H1 (cell line): ENCODE data around the gene TMED8. TPM values are rescaled to one million over a fixed set of nuclear protein-coding genes. Genes with fewer than 3 reads are reported as not detected.
"Not testable (repeated sequence)": the region's sequence is repeated elsewhere in the genome, so short reads cannot be mapped to it uniquely, and the experiment has no call there.

Experiments used
- CTCF ChIA-PET: fragments of 300-600 bp; sonication (Branson Sonifier 250); formaldehyde crosslinking; loops from one replicate; lab custom pipeline; 2021; ENCODE audit not compliant: partially characterized antibody; lab: Charles Lee
- POLR2A ChIA-PET: fragments of 300-600 bp; sonication (Branson Sonifier 250); formaldehyde crosslinking; loops from one replicate; lab custom pipeline; 2021; ENCODE audit warnings: inconsistent platforms; ENCODE audit not compliant: partially characterized antibody; lab: Charles Lee
- DNase-seq, 2 experiments: peaks; one replicate each; pipeline versions ENCODE4 v3.0.0 to v3.0.0-alpha.2; 2010 to 2022; ENCODE audit warnings: low spot score in 2 of 2, low read depth in 1 of 2, mixed read lengths in 1 of 2
- FAIRE-seq: peaks from 2 replicates; lab custom pipeline; 2011; peaks lifted over from hg19 to GRCh38; lab: Jason Lieb, UNC
- H2AFZ ChIP-seq: 2 replicates; pipeline ENCODE4 v1.8.1; 2012; ENCODE audit warnings: low read length, inconsistent platforms
- H2AK5ac ChIP-seq: 2 replicates; pipeline ENCODE4 v1.6.1; 2013; ENCODE audit warnings: low read depth, low read length
- H2BK120ac ChIP-seq: replicated peaks from 2 replicates; pipeline ENCODE3; 2013; ENCODE audit warnings: low read depth, low read length, inconsistent platforms
- H2BK12ac ChIP-seq: 2 replicates; pipeline ENCODE4 v1.6.1; 2013; ENCODE audit warnings: low read depth, low read length
- H2BK15ac ChIP-seq: 2 replicates; pipeline ENCODE4 v1.6.1; 2013; ENCODE audit warnings: low read length
- H2BK20ac ChIP-seq: 2 replicates; pipeline ENCODE4 v1.6.1; 2013; ENCODE audit warnings: low read length
- H2BK5ac ChIP-seq: 2 replicates; pipeline ENCODE4 v1.6.1; 2013; ENCODE audit warnings: low read depth, low read length
- H3K14ac ChIP-seq: 2 replicates; pipeline ENCODE4 v1.6.1; 2013; ENCODE audit warnings: inconsistent platforms; ENCODE audit not compliant: insufficient read length
- H3K18ac ChIP-seq: 2 replicates; pipeline ENCODE4 v1.6.1; 2013; ENCODE audit warnings: low read length; ENCODE audit errors: extremely low read depth
- H3K23ac ChIP-seq: 2 replicates; pipeline ENCODE4 v1.6.1; 2013; ENCODE audit warnings: inconsistent platforms; ENCODE audit not compliant: insufficient read length
- H3K23me2 ChIP-seq: 2 replicates; pipeline ENCODE4 v1.6.1; 2013; ENCODE audit warnings: low read depth, low read length
- H3K27ac ChIP-seq: 2 replicates; pipeline ENCODE4 v1.6.1; 2011; ENCODE audit warnings: low read depth, low read length, inconsistent platforms
- H3K27me3 ChIP-seq, 4 experiments: replicated peaks in 1 of 4; 1 replicate in 1 of 4; 2 replicates in 3 of 4; pipeline versions ENCODE4 v1.6.1 to v1.8.1; 2011 to 2013; ENCODE audit warnings: low read length in 3 of 4, mild to moderate bottlenecking in 3 of 4, inconsistent platforms in 2 of 4, mixed read lengths in 2 of 4, moderate library complexity in 1 of 4; ENCODE audit not compliant: control insufficient read depth in 3 of 4, insufficient read depth in 3 of 4; ENCODE audit errors: extremely low read depth in 1 of 4
- H3K36me3 ChIP-seq, 4 experiments: 2 replicates each; pipeline versions ENCODE4 v1.6.1 to v1.8.1; 2011 to 2013; ENCODE audit warnings: mild to moderate bottlenecking in 4 of 4, low read length in 3 of 4, moderate library complexity in 2 of 4, control low read depth in 1 of 4, inconsistent platforms in 1 of 4; ENCODE audit not compliant: insufficient read depth in 4 of 4, control insufficient read depth in 2 of 4
- H3K4ac ChIP-seq: replicated peaks from 2 replicates; pipeline ENCODE3; 2013; ENCODE audit warnings: low read length, low read depth, mixed read lengths, inconsistent platforms; ENCODE audit not compliant: insufficient read length
- H3K4me1 ChIP-seq, 4 experiments: replicated peaks in 1 of 4; 1 replicate in 1 of 4; 2 replicates in 3 of 4; pipeline versions ENCODE4 v1.6.1 to v1.8.1; 2011 to 2013; ENCODE audit warnings: low read length in 3 of 4, inconsistent platforms in 2 of 4, mixed read lengths in 1 of 4; ENCODE audit not compliant: insufficient read depth in 4 of 4, control insufficient read depth in 3 of 4
- H3K4me2 ChIP-seq, 2 experiments: 2 replicates each; pipeline versions ENCODE4 v1.6.1 to v1.8.1; 2011 to 2013; ENCODE audit warnings: low read depth in 2 of 2, low read length in 2 of 2, control low read depth in 1 of 2, inconsistent platforms in 1 of 2, mild to moderate bottlenecking in 1 of 2; ENCODE audit not compliant: insufficient read depth in 1 of 2
- H3K4me3 ChIP-seq, 4 experiments: fragments of 200-600, 300-600 bp in 1 of 4; sonication (generic), shearing (Covaris generic), sonication (Bioruptor Twin) in 1 of 4; 2 replicates each; pipeline versions ENCODE4 v1.5.1 to v1.8.1; 2011 to 2016; ENCODE audit warnings: low read length in 4 of 4, low read depth in 3 of 4, control low read depth in 2 of 4, inconsistent platforms in 2 of 4, mild to moderate bottlenecking in 2 of 4, mixed read lengths in 1 of 4, moderate library complexity in 1 of 4; ENCODE audit not compliant: insufficient read depth in 2 of 4; ENCODE audit errors: extremely low read depth in 1 of 4
- H3K56ac ChIP-seq: replicated peaks from 2 replicates; pipeline ENCODE3; 2013; ENCODE audit warnings: low read depth, mild to moderate bottlenecking, mixed read lengths, low read length, inconsistent platforms; ENCODE audit not compliant: insufficient read length
- H3K79me1 ChIP-seq: 2 replicates; pipeline ENCODE4 v1.6.1; 2013; ENCODE audit warnings: low read depth, low read length, control low read depth
- H3K79me2 ChIP-seq, 2 experiments: 2 replicates each; pipeline versions ENCODE4 v1.6.1 to v1.8.1; 2012 to 2013; ENCODE audit warnings: low read length in 2 of 2, mild to moderate bottlenecking in 2 of 2, inconsistent platforms in 1 of 2; ENCODE audit not compliant: insufficient read depth in 2 of 2, control insufficient read depth in 1 of 2
- H3K9ac ChIP-seq, 4 experiments: replicated peaks in 1 of 4; 1 replicate in 1 of 4; 2 replicates in 3 of 4; pipeline versions ENCODE4 v1.6.1 to v1.8.1; 2011 to 2013; ENCODE audit warnings: low read depth in 3 of 4, low read length in 3 of 4, control low read depth in 2 of 4, mild to moderate bottlenecking in 2 of 4, moderate library complexity in 2 of 4, inconsistent platforms in 1 of 4; ENCODE audit errors: extremely low read depth in 1 of 4
- H3K9me3 ChIP-seq, 2 experiments: 2 replicates each; pipeline versions ENCODE4 v1.6.1 to v1.8.1; 2012 to 2013; ENCODE audit warnings: mild to moderate bottlenecking in 2 of 2, moderate library complexity in 2 of 2, control low read depth in 1 of 2, inconsistent platforms in 1 of 2, low read depth in 1 of 2, low read length in 1 of 2, mixed read lengths in 1 of 2; ENCODE audit not compliant: insufficient read depth in 2 of 2
- H4K20me1 ChIP-seq, 2 experiments: replicated peaks in 1 of 2; 2 replicates each; pipeline versions ENCODE3 to v1.8.1; 2011 to 2013; ENCODE audit warnings: inconsistent platforms in 2 of 2, low read length in 2 of 2, mild to moderate bottlenecking in 1 of 2; ENCODE audit not compliant: insufficient read depth in 2 of 2, control insufficient read depth in 1 of 2
- H4K5ac ChIP-seq: 2 replicates; pipeline ENCODE4 v1.6.1; 2013; ENCODE audit warnings: low read length, low read depth, mixed read lengths, inconsistent platforms; ENCODE audit not compliant: insufficient read length
- H4K8ac ChIP-seq: 2 replicates; pipeline ENCODE4 v1.8.0; 2013; ENCODE audit warnings: mild to moderate bottlenecking, moderate library complexity, low read length, inconsistent platforms; ENCODE audit not compliant: insufficient read depth; ENCODE audit errors: extremely low read depth
- H4K91ac ChIP-seq: replicated peaks from 2 replicates; pipeline ENCODE3; 2013; ENCODE audit warnings: low read length, mixed read lengths, inconsistent platforms; ENCODE audit not compliant: insufficient read length
- WGBS, 2 experiments: shearing (Covaris generic) in 1 of 2; methylation state at CpG; one replicate each; pipeline versions ENCODE4 v1.1.6 to v1.1.7; 2013 to 2015; ENCODE audit warnings: low lambda C conversion rate in 2 of 2, mixed read lengths in 2 of 2, inconsistent platforms in 1 of 2, low coverage in 1 of 2, missing lambda C conversion rate in 1 of 2; ENCODE audit not compliant: insufficient replicate concordance in 2 of 2, insufficient coverage in 1 of 2, insufficient read length in 1 of 2; ENCODE audit errors: extremely low coverage in 1 of 2, missing lambda C conversion rate in 1 of 2; 5-methylcytosine and 5-hydroxymethylcytosine counted together
- polyA plus RNA-seq, 7 experiments: library from polyadenylated mRNA; depleted of rRNA in 3 of 7; stranded (reverse) in 5 of 7; unstranded in 2 of 7; fragments of >200 nt in 5 of 7; fragments of 200-250 nt in 2 of 7; gene quantifications; 1 replicate in 5 of 7; 2 replicates in 1 of 7; 4 replicates in 1 of 7; pipeline versions ENCODE4 v1.2.1 to v1.2.3, GENCODE V29; 2011 to 2013; ENCODE audit warnings: missing spikeins in 2 of 7, mixed read lengths in 2 of 7
- total RNA-seq: library from RNA; stranded (reverse); fragmentation: NEBNext Ultra II Directional; extraction: Animal tissue kit (Norgen Biotek cat#: 25700); gene quantifications from 2 replicates; pipeline ENCODE4 v1.2.1, GENCODE V29; 2021

The TMED8 gene
- total and polyA plus RNA-seq, 2 of the 8 experiments (the other 6 are each of a cell fraction or from before 2014, with no cell fraction given), result 5.5 to 13.4 TPM

- H3K36me3 ChIP-seq, H3K23ac ChIP-seq, FAIRE-seq, H3K79me2 ChIP-seq, H3K56ac ChIP-seq, H3K4me2 ChIP-seq, H3K27ac ChIP-seq, H3K4ac ChIP-seq, H2BK12ac ChIP-seq, H2BK15ac ChIP-seq, H3K9ac ChIP-seq, H3K79me1 ChIP-seq, DNase-seq, H2BK120ac ChIP-seq, CTCF ChIA-PET, H2AK5ac ChIP-seq, H3K4me3 ChIP-seq, H3K18ac ChIP-seq, H3K14ac ChIP-seq, H2AFZ ChIP-seq, H4K91ac ChIP-seq, H4K8ac ChIP-seq, H4K20me1 ChIP-seq, H2BK5ac ChIP-seq, H2BK20ac ChIP-seq, H3K27me3 ChIP-seq, H3K4me1 ChIP-seq, H4K5ac ChIP-seq, H3K23me2 ChIP-seq: not testable (repeated sequence)
- POLR2A ChIA-PET, result interaction anchor here (0.7 kb wide), 1 partner anchor 345 kb away, joined by 3 read pairs; no protein-coding TSS in a partner anchor
- H3K9me3 ChIP-seq, result peaks cover 5 to 12% of the 10 kb centered on the region in 2 experiments; a peak in 3 of 4 replicates
- WGBS, 2 experiments, result 83% methylated on average over 1 of the region's 3 CpGs; no CpG with 5 or more reads in 1 of the 2 experiments
These were observed 39.2 kb upstream of the TMED8 start for GRCh38 chr14:77416098-77416497.

DNA sequence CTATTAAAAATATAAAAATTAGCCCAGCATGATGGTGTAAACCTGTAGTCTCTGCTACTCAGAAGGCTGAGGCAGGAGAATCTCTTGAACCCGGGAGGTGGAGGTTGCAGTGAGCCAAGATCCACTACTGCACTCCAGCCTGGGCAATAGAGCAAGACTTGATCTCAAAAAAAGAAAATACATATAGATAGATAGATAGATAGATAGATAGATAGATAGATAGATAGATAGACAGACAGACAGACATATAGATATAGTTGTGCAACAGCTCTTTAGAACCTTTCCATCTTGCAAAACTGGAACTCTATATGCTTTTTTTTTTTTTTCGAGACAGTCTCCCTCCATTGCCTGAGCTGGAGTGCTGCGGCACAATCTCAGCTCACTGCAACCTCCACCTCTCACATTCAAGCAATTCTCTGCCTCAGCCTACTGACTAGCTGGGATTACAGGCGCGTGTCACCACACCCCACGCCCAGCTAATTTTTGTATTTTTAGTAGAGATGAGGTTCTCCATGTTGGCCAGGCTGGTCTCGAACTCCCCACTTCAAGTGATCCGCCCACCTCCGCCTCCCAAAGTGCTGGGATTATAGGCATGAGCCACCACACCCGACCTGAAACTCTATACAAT, 38.6 kb upstream of the TMED8 start:
- H3K4me2 ChIP-seq, H3K4ac ChIP-seq, H2BK20ac ChIP-seq, H2BK12ac ChIP-seq, H4K5ac ChIP-seq, H3K23ac ChIP-seq, H4K20me1 ChIP-seq, CTCF ChIA-PET, FAIRE-seq, H3K9ac ChIP-seq, H3K18ac ChIP-seq, H3K36me3 ChIP-seq, H3K27ac ChIP-seq, H2AFZ ChIP-seq, H4K8ac ChIP-seq, H4K91ac ChIP-seq, H3K4me1 ChIP-seq, H2AK5ac ChIP-seq, H2BK120ac ChIP-seq, H3K27me3 ChIP-seq, H2BK5ac ChIP-seq, DNase-seq, H3K4me3 ChIP-seq, H3K56ac ChIP-seq, H3K14ac ChIP-seq, H3K79me1 ChIP-seq, H3K79me2 ChIP-seq, H2BK15ac ChIP-seq, H3K23me2 ChIP-seq: not testable (repeated sequence)
- POLR2A ChIA-PET, result interaction anchor here (0.7 kb wide), 1 partner anchor 345 kb away, joined by 3 read pairs; no protein-coding TSS in a partner anchor
- WGBS, 2 experiments, result 96% methylated on average over 10 of the region's 10 CpGs; no CpG with 5 or more reads in 1 of the 2 experiments
- peaks cover 5 to 12% of the 10 kb centered on the region in 2 experiments; a peak in 3 of 4 replicates for H3K9me3 ChIP-seq
